GM10248 (cell line): ENCODE measurements around the gene CCDC39.

Source experiments
- CTCF ChIA-PET: fragments of 300-600 bp; sonication (Branson Sonifier 250); formaldehyde crosslinking; extraction: SDS; loops from one replicate; lab custom pipeline; 2021; ENCODE audit warnings: antibody characterized with exemption; lab: Yijun Ruan, JAX
- POLR2A ChIA-PET: fragments of 350-650 bp; sonication (Branson Sonifier 250); formaldehyde crosslinking; extraction: SDS; loops from one replicate; lab custom pipeline; 2020; ENCODE audit warnings: antibody characterized with exemption; lab: Yijun Ruan, JAX
- DNase-seq: peaks from one replicate; pipeline ENCODE4 v3.0.0; 2012; ENCODE audit errors: extremely low spot score
- TF ChIP-seq, protein P1 (sequence below): IDR thresholded peaks from 2 replicates; pipeline ENCODE4 v1.5.1; 2012; ENCODE audit warnings: mild to moderate bottlenecking, low read depth; ENCODE audit errors: extremely low read depth, missing control alignments, control extremely low read depth

Gene CCDC39

DNA sequence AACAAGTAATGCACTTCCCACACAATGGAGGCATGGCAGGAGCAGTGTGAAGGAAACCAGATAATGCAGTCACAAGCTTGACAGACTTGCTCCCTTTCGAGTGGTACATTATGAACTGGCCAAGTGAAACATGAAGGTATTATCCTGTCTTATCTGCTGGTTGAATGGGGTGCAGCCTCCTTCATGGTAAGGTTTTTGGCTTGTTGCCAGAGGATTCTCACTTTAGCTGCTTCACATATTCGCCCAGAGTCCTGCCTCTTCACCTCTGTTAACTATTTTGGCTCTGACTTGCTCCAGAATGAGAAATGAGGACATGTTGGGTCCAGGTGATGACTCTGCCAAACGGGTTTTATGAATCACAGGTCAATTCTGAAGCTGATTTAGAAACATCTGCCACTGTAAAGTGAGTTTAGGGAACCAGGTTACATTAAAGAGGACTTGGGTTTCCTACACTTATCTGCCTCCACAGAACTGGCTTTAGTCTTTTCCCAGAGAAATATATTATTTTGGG, 19.5 kb upstream of the CCDC39 start:
- ChIA-PET POLR2A (no interaction called here), CTCF (interaction anchor here (2.0 kb wide), 1 partner anchor 11 kb away, joined by 4 read pairs; no protein-coding TSS in a partner anchor)
- no peak for DNase-seq
- TF ChIP-seq, protein P1, sequence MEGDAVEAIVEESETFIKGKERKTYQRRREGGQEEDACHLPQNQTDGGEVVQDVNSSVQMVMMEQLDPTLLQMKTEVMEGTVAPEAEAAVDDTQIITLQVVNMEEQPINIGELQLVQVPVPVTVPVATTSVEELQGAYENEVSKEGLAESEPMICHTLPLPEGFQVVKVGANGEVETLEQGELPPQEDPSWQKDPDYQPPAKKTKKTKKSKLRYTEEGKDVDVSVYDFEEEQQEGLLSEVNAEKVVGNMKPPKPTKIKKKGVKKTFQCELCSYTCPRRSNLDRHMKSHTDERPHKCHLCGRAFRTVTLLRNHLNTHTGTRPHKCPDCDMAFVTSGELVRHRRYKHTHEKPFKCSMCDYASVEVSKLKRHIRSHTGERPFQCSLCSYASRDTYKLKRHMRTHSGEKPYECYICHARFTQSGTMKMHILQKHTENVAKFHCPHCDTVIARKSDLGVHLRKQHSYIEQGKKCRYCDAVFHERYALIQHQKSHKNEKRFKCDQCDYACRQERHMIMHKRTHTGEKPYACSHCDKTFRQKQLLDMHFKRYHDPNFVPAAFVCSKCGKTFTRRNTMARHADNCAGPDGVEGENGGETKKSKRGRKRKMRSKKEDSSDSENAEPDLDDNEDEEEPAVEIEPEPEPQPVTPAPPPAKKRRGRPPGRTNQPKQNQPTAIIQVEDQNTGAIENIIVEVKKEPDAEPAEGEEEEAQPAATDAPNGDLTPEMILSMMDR: no peak

DNA sequence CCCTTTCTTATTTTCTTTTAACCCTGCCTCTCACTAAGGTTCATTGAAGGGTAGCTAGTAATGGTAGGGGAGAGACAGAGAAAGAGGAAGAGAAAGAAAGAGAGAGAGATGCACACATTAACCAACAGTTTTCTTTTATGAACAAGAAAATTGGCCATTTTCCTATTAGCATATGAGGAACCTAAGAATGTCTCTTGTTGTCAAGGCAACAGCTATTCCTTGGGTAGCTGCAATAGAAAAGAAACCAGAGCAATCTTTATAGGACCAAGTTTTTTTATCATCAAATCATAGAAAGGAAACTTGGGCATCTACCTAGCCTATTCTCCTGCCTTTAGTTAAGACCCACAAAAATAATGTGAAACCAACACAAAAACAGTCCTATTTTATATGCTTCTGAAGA, 15.0 kb upstream of the CCDC39 start:
- CTCF ChIA-PET: interaction anchor here (1.1 kb wide), 1 partner anchor 31 kb away, joined by 3 read pairs; no protein-coding TSS in a partner anchor
- TF ChIP-seq, protein P1: no peak

DNA sequence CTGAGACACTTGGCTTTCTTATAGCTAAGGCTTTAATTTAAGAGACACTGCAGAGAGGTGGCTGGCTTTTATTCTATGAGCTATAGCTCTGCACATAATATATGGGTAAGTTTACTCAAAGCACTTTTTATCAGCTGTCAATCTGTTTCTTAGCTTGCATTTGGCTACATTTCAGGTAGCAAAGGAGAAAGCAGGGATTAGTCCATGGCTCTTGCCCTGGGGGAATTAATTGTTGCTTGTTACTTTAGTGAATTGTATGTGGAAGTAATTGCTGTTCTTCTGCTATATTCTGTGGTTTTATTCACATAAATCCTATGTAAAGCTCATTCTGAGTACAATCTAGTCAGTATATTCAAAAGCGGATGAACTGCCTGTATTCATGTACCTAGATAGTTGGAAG, 14.4 kb upstream of the CCDC39 start:
- POLR2A ChIA-PET: no interaction called here
- no peak for DNase-seq
- TF ChIP-seq, protein P1: no peak

More for the DNA sequence above, 15.0 kb upstream of the CCDC39 start:
- POLR2A ChIA-PET: no interaction called here
- no peak for DNase-seq

DNA sequence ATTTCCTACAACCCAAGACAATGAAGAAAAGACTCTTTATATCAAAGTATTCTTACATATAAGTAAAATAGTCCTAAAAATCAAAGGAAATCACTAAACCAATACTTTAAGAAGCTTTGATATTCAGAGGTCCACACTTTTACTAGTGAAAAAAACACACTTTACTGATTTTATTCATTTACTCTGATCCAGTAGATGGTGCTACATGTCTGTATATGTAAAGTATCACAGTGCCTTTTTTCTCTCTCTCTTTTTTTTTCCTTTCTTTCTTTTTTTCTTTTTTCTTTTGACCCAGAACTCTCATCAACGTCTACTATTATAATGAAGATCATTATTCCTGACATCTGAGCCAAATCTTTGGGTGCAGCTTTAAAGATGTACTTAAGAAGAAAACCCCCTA, 10.8 kb upstream of the CCDC39 start:
- TF ChIP-seq, protein P1: no peak
- ChIA-PET POLR2A (no interaction called here), CTCF (interaction anchor here (1.0 kb wide), 1 partner anchor 89 kb away, joined by 3 read pairs; the partner anchor contains the start of gene TTC14)
- DNase-seq: no peak

More for the DNA sequence above, 14.4 kb upstream of the CCDC39 start:
- CTCF ChIA-PET: interaction anchor here (1.1 kb wide), 1 partner anchor 30 kb away, joined by 3 read pairs; no protein-coding TSS in a partner anchor

DNA sequence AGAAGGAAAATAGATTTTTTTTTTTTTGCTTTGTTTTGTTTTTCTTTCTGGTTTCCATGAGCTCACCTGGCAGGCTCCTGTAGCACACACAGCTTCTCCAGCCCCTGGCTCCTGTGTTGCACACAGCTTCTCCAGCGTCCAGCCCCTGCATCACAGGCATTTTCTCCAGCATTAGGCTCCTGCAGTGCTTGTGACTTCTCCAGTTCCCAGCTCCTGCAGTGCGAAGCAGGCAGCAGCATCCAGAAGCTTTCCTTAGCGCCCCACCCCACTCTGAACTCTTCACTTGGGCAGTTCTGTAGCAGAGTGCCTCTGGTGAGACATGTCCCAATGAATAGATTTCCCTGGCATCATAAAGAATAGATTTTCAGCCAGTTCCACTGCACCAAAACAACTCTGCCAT, 5.5 kb upstream of the CCDC39 start:
- ChIA-PET POLR2A (no interaction called here), CTCF (interaction anchor here (1.2 kb wide), 1 partner anchor 11 kb away, joined by 4 read pairs; no protein-coding TSS in a partner anchor)
- TF ChIP-seq, protein P1: no peak
- DNase-seq: no peak

DNA sequence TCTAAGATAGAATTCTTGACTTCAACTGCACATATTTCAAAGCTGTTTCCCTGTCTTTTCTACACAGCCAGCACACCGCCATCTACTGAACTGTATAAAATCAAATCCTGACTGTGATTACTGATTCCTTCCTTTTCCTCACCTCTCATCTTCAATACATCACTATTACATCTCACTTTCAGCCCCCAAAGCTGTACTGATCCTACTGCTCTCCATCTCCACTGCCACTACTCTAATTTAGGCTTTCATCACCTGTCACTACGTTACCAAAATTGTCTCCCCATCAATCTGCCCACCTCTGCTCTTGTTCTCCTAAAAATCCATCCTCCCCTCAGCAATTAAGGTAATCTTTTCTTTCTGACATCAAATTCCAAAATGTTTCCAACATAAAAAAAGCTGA, 4.5 kb upstream of the CCDC39 start:
- no peak for DNase-seq
- CTCF ChIA-PET: no interaction called here
- TF ChIP-seq, protein P1: no peak
- POLR2A ChIA-PET: no interaction called here
